Muscle of leg (tissue), 11 donors: ENCODE data around the gene FIP1L1. TPM values are rescaled to one million over a fixed set of nuclear protein-coding genes. Genes with fewer than 3 reads are reported as not detected.

Experiments used
- DNase-seq: peaks from one replicate; pipeline ENCODE4 v3.0.0; 2013
- H3K27ac ChIP-seq: one replicate; pipeline ENCODE4 v1.5.1; 2013; ENCODE audit warnings: mild to moderate bottlenecking, low read length, control low read depth
- H3K27me3 ChIP-seq: one replicate; pipeline ENCODE4 v1.6.1; 2013; ENCODE audit warnings: low read length; ENCODE audit not compliant: control insufficient read depth, insufficient read depth
- H3K36me3 ChIP-seq: one replicate; pipeline ENCODE4 v1.6.1; 2013; ENCODE audit warnings: low read length; ENCODE audit not compliant: control insufficient read depth, insufficient read depth
- H3K4me1 ChIP-seq: one replicate; pipeline ENCODE4 v1.6.1; 2013; ENCODE audit warnings: low read length; ENCODE audit not compliant: control insufficient read depth, insufficient read depth
- H3K4me3 ChIP-seq: one replicate; pipeline ENCODE4 v1.5.1; 2013; ENCODE audit warnings: low read length, control low read depth
- H3K9me3 ChIP-seq: replicated peaks from 2 replicates; pipeline ENCODE4 v1.6.1; 2013; ENCODE audit warnings: low read depth, low read length; ENCODE audit not compliant: control insufficient read depth
- WGBS: methylation state at CpG from one replicate; pipeline ENCODE4 v1.1.5; 2013; ENCODE audit warnings: missing lambda C conversion rate; ENCODE audit not compliant: insufficient coverage; 5-methylcytosine and 5-hydroxymethylcytosine counted together
- polyA plus RNA-seq, 8 donors: library from polyadenylated mRNA; unstranded; fragments of 120-200 nt; gene quantifications; one replicate each; pipeline versions ENCODE4 v1.2.1 to v1.2.3, GENCODE V29; 2013; ENCODE audit warnings: inconsistent platforms in 1 of 8, low replicate concordance in 1 of 8; ENCODE audit not compliant: insufficient read length in 8 of 8, insufficient read depth in 1 of 8
- total RNA-seq: library from RNA; stranded (reverse); fragments of 120-200 nt; gene quantifications from one replicate; pipeline ENCODE4 v1.2.4, GENCODE V29; 2013

FIP1L1 gene
- total and polyA plus RNA-seq, 9 donors: 42.2 to 53.5 (median 46.4) TPM

DNA sequence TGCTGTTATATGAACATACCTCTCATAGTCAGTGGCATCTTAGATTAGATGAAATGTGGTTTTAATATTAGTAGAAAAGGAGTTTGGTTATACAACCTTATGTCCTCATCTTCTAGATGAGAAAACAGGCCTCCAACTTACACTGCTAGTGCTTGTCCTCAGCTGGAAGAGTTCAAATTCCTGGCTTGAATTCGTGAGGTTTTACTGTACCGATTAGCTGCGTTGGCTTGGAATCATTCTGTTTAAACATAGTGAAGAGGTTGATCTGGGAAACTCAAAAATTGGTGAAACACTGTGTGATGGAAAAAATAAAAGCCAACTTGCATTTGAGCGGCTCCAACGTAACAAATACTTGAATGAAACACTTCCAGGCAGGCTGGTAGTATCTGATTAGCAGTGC is 132.9 kb downstream of the FIP1L1 start:
- Histone ChIP-seq H3K27me3 (no peaks in the 10 kb centered on the region), H3K4me1 (peaks cover 4% of the 10 kb centered on the region), H3K9me3 (no peaks in the 10 kb centered on the region), H3K36me3 (no peaks in the 10 kb centered on the region), H3K4me3 (no peak overlapping the region), H3K27ac (no peak overlapping the region)
- WGBS: no CpG with 5 or more reads among the region's 5 CpGs
- DNase-seq: peak; percentile 77

Other genes with a start within 250 kb of the FIP1L1 start
- 14.8 TPM for gene SCFD2, start 11.6 kb upstream of the FIP1L1 start, total RNA-seq
- gene SCFD2, start 11.6 kb upstream of the FIP1L1 start, polyA plus RNA-seq: 10 to 100 TPM in 5 of 8 donors, 1 to 10 TPM in 3; 9.4 to 13.4 (median 11.2) TPM
- gene LNX1, start 213.8 kb downstream of the FIP1L1 start, total RNA-seq: 2.4 TPM
- 1 to 10 TPM; 2.5 to 5.1 (median 3.2) TPM for gene LNX1, start 213.8 kb downstream of the FIP1L1 start, polyA plus RNA-seq